ENCODE measurements around the gene ERCC2.
"Not testable (repeated sequence)": the region's sequence is repeated elsewhere in the genome, so short reads cannot be mapped to it uniquely, and the experiment has no call there.

The ERCC2 gene

DNA sequence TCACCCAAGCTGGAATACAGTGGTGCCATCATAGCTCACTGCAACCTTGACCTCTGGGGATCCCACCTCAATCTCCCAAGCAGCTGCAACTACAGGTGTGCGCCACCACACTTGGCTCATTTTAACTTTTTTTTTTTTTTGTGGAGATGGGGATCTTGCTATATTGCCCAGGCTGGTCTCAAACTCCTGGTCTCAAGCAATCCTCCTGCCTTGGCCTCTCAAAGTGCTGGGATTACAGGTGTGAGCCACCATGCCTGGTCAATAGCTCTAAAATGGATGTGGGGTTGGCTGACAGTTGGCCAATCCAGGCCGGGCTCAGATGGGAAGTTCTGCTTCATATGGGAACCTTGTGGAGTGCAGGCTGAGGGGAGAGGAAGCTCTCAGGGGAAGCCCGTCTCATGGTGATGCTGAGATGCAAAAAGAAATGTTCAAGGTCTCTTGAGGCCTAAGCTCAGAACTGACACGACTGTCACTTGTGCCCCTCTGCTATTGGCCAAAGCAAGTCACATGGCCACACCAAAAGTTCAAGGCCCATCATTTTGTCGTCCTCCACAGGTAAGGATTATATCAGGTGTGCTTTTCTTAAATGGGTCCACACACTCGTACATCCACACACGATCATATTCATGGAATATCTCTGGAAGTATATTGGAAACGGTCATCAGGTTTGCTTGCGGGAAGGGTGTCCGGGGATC is 36.6 kb downstream of the ERCC2 start:
- DNase-seq (ENCODE audit: low read depth in 2 of 2): no peak

DNA sequence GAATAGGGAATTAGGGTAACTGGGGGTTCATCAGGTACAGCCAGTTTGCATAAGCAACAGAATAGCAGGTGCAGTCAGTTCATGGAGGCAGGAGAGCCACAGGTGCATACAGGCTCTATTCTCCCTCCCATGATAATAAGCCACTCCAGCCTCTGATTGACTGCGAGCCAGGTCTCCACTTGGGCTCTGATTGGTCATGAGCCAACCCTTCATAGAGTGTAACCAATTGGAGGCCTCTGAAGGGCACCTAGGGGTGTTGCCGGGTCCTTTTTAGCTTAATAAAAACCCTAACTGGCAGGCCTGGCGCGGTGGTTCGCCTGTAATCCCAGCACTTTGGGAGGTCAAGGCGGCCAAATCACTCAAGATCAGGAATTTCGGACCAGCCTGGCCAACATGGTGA is 39.0 kb downstream of the ERCC2 start:
- no peak for DNase-seq (ENCODE audit: low read depth in 2 of 2)

DNA sequence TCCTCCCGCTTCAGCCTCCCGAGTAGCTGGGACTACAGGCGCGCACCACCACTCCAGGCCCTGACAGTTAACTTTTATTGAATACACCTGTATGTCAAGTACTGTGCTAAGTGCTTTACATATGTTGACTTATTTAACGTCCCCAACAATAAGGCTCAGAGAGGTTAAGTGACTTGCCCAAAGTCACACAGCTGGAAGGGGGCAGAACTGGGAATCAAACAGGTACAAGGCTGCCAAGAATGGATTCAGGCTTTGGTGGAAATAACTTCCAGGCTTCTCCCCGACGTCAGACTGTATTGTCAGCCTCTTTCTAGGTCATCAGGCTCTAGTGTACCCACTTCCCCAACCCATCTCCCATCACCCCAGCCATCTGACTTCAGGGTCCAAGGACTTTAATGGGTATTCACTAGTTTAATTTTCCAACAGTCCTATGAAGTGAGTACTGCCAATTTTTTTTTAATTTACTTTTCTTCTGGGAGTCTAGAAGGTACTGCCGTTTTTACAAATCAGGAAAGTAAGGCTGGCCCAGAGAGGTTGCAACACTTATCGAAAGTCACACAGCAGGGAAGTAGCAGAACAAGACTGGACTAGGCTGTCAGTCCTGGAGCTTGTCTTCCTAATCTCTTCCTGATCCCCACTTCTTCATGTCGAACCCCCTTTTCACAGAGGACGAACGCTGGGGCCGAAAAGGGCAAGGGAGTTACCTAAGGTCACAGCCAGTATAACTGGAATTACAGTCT is 42.8 kb downstream of the ERCC2 start:
- no peak for DNase-seq (ENCODE audit: low read depth in 2 of 2)

DNA sequence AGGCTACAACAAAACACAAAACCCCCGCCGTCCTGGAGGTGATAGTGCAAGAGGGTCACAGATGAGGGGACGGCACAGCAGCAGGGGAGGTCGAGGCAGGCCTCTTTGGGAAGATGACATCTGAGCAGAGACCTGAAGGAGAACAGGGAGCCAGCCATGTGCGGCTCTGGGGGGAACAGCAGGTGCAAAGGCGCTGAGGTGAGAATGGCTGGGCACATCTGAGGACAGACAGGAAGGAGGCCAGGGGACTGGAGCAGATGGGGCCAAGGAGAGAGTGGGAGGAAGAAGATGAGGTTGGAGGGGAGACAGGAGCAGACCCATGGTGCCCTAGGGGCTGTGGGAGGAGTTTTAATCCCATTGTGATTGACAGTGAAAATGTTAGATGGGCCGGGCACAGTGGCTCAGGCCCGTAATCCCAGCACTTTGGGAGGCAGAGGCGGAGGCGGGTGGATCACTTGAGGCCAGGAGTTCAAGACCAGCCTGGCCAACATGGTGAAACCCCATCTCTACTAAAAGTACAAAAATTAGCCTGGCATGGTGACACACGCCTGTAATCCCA is 45.9 kb downstream of the ERCC2 start:
- no peak for DNase-seq (ENCODE audit: low read depth in 2 of 2)

DNA sequence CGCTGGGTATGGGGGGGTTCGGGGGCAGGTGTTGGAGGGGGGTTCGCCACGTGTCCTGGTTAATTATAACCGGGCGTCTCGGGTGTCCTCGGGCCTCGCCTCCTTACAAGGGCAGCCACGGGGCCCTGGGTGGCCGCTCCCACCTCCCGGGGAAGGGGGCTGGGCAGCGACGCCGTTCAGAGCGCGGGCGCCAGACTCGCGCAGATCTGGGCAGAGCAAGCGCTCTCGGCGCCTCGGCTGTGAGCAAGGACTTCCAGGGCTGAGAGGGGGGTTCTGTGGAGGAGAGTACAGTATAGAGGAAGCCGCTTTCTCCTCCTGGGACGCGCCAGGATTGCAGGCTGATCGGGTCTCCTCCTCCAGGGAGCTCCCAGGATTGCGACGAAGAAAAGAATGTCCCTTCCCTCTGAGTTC is 46.7 kb downstream of the ERCC2 start:
- DNase-seq (ENCODE audit: low read depth in 2 of 2): no peak

DNA sequence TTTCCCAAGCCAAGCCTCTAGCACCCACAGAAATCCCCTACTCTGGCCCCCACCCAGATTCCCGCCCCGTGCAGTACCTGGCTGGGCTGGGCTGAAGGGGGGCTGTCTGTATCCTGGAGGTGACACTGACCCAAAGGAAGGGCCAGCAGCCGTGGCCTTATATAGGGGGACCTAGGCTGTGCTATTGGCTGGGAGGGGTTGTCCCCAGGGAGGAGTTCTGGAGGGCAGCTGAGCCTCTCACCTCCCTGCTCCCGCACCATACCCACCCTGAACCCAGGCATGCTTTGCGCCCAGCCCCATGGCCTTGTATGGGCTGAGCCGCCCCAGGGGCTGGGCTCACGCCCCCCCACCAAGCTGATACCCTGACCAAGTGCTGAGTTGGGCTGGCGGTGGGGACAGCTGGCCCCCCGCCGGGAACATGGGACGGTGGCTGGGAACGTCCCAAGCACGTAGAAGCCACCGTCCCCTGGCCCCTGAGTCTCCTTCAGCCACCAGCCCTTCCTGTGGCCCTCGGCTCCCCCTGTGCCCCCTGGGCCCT is 47.6 kb downstream of the ERCC2 start, which contains the start of gene CKM:
Gene CKM (minus strand): TSS at position 132 of the 538 bp plus-strand sequence. CDS start 3,162 bp downstream, outside the sequence.
- DNase-seq (ENCODE audit: low read depth in 2 of 2): no peak

DNA sequence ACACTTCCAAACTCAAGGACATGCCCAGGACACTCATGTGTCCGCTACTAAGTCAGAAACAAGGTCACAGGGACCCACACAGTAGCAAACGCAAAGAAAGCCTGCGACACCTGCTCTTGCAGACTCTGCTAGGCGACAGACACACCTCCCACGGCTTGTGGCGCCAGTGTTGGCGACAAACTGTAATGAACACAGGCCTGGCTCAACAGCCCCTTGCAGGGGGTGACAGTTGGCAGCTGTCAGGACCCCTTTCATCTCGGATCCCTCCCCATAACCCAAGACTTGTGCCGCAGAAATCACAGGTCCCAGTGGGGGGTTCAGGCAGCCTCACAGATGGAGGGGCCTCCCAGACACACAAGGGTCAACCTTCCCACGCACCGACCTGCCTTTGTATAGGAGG is 48.1 kb downstream of the ERCC2 start:
- no peak for DNase-seq (ENCODE audit: low read depth in 2 of 2)

DNA sequence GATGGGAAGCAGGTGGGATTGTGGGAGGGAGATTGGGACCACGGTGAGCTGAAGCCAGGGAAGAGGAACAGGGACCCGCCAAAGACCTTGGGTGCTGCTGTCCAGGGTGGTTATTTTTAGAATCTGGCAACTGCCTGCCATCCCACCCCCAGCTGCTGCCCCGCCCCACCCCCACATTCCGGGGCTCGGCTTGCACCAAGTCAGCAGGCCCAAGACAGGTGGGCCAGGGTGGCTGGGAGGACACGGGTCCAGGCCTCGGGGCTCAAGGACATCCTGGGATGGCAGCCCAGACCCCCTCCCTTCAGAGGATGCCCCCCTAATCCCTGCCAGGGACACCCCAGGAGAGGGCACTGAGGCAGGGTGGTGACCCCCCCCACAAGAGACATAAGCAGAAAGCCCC is 48.5 kb downstream of the ERCC2 start:
- DNase-seq (ENCODE audit: low read depth in 2 of 2): no peak

DNA sequence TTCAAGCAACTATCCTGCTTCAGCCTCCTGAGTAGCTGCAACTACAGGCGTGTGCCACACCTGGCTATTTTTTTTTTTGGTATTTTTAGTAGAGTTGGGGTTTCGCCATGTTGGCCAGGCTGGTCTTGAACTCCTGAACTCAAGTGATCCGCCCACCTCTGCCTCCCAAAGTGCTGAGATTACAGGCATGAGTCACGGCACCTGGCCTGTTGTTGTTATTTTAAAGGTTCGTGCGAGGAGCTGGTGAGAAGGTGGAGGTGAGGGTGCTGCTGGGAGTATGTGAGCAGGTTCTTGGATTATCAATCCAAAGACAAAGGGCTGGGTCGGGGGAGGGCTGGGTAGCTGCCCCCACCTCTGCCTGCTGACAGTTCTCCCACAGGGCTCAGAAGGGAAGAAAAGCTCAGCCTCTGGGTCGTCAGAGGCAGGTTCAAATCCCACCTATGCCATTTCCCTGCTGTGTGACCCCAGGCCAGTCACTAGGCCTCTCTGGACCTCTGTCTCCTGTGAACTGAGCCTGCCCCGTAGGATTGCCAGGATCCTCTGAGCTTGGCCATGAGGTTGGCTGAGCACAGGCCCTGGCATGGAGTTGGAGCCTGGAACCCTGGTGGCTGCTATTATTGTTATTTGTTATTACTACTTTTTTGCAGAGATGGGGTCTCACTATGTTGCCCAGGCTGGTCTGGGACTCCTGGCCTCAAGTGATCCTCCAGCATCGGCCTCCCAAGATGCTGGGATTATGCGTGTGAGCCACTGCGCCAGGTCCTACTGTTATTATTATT is 49.2 kb downstream of the ERCC2 start:
- no peak for DNase-seq (ENCODE audit: low read depth in 2 of 2)

DNA sequence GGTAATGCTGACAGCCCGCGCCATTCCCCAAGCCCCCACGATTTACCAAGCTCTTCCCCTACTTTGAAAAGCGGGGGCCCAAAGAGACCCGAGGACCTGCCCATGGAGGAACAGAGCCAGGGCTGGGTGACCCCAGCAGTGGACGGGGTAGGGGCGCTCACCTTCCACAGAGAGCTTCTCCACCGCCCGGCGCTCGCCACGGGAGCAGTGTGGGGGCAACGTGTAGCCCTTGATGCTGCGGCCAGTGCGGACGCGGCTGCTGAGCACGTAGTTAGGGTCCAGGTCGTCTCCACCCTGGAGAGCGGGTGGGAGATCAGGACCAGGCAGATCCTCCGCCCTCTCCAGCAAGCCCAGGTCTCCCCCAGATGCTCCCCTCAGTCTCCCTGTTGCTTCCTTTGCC is 55.1 kb downstream of the ERCC2 start:
- DNase-seq (ENCODE audit: low read depth in 2 of 2): no peak

DNA sequence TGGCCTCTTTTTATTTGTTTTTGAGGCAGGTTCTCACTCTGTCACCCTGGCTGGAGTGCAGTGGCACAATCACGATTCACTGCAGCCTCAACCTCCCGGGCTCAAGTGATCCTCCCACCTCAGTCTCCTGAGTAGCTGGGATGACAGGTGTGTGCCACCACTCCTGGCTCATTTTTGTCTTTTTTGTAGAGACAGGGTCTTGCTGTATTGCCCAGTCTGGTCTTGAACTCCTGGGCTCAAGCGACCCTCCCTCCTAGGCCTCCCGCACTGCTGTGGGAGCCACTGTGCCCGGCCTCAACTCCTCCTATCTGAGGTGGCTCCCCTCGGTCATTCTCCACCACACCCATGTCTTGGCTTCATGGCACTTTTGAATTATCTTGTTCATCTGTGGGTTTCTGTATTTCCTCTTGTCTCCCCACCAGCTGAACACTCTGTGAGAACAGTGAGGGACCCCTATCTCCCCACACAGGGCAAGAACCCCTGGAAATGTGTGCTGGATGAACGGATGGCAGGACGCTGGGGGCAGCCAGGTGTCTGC is 55.6 kb downstream of the ERCC2 start:
- DNase-seq (ENCODE audit: low read depth in 2 of 2): no peak

DNA sequence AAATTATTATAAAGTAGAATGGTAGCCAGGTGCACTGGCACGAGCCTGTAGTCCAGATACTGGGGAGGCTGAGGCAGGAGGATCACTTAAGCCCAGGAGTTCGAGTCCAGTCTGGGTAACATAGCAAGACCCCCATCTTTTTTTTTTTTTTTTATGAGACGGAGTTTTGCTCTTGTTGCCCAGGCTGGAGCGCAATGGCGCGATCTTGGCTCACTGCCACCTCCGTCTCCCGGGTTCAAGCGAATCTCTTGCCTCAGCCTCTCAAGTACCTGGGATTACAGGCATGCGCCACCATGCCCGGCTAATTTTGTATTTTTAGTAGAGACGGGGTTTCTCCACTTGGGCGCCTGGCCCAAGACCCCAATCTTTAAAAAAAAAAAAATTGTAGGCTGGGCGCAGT is 58.1 kb downstream of the ERCC2 start:
- DNase-seq (ENCODE audit: low read depth in 2 of 2): not testable (repeated sequence)

DNA sequence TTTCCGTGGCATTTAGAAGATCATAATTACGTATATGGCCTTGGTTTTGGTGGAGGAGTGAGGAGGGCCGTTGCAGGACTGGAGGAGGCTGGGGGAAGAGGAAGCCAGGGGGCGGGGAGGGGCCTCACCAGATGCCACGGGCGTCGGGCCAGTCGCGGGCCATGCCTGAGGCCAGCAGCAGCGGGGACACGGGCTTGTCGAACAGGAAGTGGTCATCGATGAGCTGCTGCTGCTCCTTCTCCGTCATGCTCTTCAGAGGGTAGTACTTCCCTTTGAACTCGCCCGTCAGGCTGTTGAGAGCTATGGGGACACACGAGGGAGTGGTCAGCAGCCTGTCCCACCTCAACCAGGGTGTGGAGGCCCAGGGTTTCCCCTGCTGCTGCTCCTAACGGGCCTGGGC is 58.8 kb downstream of the ERCC2 start:
- no peak for DNase-seq (ENCODE audit: low read depth in 2 of 2)

DNA sequence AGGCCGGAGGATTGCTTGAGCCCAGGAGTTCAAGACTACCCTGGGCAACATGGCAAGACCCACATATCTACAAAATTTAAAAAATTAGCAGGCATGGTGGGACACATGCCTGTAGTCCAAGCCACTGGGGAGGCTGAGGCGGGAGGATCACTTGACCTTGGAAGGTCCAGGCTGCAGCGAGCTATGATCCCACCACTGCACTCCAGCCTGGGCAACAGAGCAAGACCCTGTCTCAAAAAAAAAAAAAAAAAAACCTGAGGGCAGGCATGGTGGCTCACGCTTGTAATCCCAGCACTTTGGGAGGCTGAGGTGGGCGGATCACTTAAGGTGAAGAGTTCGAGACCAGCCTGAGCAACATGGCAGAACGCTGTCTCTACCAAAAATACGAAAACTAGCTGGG is 61.1 kb downstream of the ERCC2 start:
- DNase-seq (ENCODE audit: low read depth in 2 of 2): not testable (repeated sequence)

DNA sequence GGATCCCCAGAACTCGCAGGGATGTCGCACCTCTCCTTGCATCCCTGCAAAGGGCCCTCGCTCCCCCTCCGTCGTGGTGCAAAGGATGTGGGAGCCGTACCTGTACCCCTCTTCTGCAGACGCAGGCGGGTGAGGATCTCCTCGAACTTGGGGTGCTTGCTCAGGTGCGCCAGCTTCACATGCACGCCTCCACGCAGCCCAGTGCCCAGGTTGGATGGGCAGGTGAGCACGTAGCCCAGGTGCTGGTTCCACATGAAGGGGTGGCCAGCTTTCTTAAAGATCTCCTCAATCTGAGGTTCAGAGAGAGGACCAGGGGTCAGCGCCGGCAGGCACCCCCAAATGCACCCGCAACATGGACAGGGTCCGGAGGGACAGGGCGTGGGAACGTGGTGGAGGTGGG is 63.0 kb downstream of the ERCC2 start:
- DNase-seq (ENCODE audit: low read depth in 2 of 2): no peak

DNA sequence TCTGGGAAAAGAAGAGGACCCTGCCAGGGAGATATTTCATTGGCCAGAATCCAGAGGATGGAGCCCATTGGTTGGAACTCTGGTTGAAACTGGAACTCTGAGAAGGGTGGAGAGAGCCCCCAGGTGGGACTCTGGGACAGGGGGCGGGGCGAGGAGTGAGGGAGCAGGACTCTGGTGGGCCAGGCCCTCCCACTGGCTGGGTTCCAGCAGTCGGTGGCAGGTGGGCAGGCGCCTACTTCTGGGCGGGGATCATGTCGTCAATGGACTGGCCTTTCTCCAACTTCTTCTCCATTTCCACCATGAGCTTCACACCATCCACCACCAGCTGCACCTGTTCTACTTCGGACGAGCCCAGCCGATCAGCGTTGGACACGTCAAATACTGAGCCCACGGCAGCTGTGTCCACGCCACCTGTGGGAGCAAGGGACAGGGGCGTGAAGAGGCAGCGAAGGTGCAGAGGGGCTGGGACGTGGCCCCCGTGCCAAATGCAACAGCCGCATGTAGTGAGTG is 63.8 kb downstream of the ERCC2 start:
- no peak for DNase-seq (ENCODE audit: low read depth in 2 of 2)

DNA sequence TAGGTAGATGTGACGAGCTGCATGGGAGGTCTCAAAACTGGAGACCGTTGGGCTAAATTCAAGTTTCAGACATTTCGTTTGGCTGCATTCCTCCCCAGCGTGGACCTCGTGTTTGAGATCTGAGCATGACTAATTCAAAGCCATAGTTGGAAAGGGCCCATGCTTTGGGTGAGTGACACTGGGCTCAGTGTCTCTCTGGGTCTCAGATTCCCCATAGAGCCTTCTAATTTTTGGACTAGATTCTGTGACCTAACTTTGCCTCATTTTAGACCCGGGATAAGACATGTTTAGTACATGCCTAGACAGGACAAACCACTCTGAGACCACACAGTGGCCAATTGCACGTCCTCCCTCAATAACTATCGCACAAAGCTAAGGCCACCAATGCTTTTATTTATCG is 64.3 kb downstream of the ERCC2 start:
- no peak for DNase-seq (ENCODE audit: low read depth in 2 of 2)

DNA sequence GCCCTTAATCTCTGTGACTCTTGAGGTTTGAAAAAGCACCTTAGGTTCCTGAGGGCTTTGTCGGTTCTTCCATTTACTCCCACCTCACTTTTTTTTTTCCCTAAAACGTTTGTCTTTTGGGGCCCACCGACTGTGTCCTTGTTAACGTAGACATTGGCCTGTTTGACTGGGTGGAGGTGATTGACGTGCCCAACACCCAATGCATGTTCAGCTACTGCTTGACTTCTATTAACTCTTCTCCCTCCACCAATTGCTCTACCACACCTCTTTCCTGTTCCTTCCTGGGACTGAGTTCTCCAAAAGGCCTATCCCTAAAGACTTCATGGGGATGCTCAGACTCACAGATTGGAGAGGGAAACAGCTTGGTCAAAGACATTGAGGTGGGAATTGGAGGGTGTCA is 65.0 kb downstream of the ERCC2 start:
- DNase-seq (ENCODE audit: low read depth in 2 of 2): no peak

DNA sequence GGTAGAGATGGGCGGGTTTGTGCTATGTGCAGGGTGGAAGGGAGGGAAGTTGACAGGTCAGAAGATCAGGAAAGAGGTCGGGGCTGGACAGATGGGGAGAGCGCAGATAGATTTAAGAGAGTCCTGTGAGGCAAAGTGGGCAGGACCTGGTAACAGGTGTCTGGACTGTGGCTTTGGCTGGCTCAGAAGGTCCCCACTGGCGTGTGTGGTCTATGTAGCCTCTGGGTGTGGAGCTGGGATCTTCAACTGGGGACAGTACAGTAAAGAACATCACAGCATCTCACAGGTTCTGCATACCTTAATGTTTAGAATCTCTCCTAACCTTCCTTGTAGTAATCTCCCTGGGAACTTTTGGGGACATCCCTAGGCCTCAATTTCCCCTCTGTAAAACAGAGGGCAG is 65.4 kb downstream of the ERCC2 start:
- DNase-seq (ENCODE audit: low read depth in 2 of 2): no peak

DNA sequence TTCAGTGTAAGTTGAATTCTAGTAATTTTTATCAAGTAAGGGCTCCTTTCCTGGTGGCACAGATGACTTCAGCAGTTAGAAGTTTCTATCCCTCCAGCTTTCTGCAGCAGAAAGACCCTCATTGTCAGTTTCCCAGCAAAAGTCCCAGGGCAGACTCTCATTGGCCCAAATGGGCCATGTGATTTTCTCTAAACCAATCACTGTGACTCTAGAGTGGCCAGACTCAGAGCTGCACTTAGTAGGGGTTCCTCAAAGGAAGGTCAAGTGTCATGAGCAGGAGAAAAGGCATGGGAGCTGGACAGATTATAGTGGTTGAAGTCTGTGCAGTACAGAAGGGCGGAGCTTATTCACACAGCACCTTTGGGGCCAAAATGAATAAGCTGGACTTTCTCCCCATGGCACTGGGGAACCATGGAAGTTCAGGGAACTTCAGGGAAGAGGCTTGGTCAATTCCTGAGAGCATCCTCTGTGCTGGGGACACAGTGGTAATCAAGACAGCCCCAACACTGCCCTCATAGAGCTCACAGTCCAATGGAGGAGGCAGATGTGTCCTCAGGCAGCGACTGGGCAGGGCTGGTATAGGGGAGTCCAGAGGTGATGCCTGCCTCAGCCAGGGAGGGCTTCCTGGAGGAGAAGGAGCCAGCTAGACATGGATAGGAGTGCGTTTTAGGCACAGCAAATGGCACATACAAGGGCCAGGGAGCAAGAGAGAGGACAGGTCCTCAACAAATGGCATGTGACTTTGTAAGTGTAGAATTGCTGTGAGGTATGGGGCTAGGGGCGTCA is 66.0 kb downstream of the ERCC2 start:
- DNase-seq (ENCODE audit: low read depth in 2 of 2): no peak

Measured in stimulated activated CD8-positive, alpha-beta memory T cell treated with anti-CD3 and anti-CD28 coated beads, Interleukin-7, amount 100 ng/mL, for 4 hours (primary cell).